ENCODE results near the gene SETBP1. TPM values are rescaled to one million over a fixed set of nuclear protein-coding genes. Genes with fewer than 3 reads are reported as not detected.

Gene SETBP1
- total and polyA plus RNA-seq, 2 of the 4 experiments (the other 2 are of a cell fraction) = 0.19 to 0.36 TPM

DNA sequence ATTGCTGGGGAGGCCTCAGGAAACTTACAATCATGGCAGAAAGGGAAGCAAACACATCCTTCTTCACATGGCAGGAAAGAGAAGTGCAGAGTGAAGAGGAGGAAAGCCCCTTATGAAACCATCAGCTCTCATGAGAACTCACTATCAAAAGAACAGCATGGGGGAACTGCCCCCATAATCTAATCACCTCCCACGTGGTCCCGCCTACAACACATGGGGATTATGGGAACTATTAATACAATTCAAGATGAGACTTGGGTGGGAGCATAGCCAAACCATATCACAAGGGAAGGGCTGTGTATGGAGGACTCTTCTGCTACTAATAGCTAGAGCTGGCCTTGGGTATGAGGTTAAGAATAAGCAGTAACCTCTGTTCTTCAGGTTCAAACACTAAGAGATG, 8.8 kb upstream of the SETBP1 start:
- dilution Hi-C loops (cut with HindIII; ENCODE audit: low sequenced_read_pairs, unreplicated experiment) = no loop called here
- Histone ChIP-seq H3K9me3 (ENCODE audit: control insufficient read depth, insufficient read depth, low read length) (no peaks in the 10 kb centered on the region), H3K18ac (ENCODE audit: low read depth, low read length) (no peak overlapping the region), H3K27me3 (ENCODE audit: control insufficient read depth, insufficient read depth, low read length) (peaks cover 7% of the 10 kb centered on the region), H4K5ac (ENCODE audit: low read depth, low read length) (no peak overlapping the region), H3K4ac (ENCODE audit: low read depth, low read length) (no peak overlapping the region), H2BK5ac (ENCODE audit: low read depth, low read length, poor library complexity, severe bottlenecking) (no peak overlapping the region), H2AFZ (replicated peaks; ENCODE audit: low read length, poor library complexity) (no peak overlapping the region), H3K9ac (ENCODE audit: low read depth, low read length) (no peak overlapping the region), H2BK15ac (ENCODE audit: low read depth, low read length) (no peak overlapping the region), H2AK5ac (ENCODE audit: low read depth, low read length) (no peak overlapping the region), H3K9me1 (ENCODE audit: insufficient read depth, low read length) (no peaks in the 10 kb centered on the region), H2AK9ac (replicated peaks; ENCODE audit: low read depth, low read length, poor library complexity) (no peak overlapping the region), H2BK120ac (ENCODE audit: low read depth, low read length) (no peak overlapping the region), H3K4me2 (ENCODE audit: low read depth, low read length) (no peak overlapping the region), H3K14ac (replicated peaks; ENCODE audit: low read depth, low read length) (no peak overlapping the region), H3K4me3 (ENCODE audit: insufficient read depth, low read depth, low read length) (no peak overlapping the region), H3K4me1 (ENCODE audit: control insufficient read depth, insufficient read depth, low read length) (no peaks in the 10 kb centered on the region), H3K27ac (ENCODE audit: insufficient read depth, low read length) (no peak overlapping the region), H3K36me3 (ENCODE audit: control insufficient read depth, insufficient read depth, low read length) (no peaks in the 10 kb centered on the region), H2BK20ac (ENCODE audit: low read depth, low read length) (no peak overlapping the region), H3K23ac (ENCODE audit: low read depth, low read length) (no peak overlapping the region), H3K79me1 (ENCODE audit: low read depth in 1 of 2, low read length in 2 of 2) (no peaks in the 10 kb centered on the region), H4K8ac (ENCODE audit: low read depth in 2 of 2, low read length in 2 of 2) (no peak overlapping the region), H4K91ac (ENCODE audit: insufficient read depth, low read depth, low read length) (no peak overlapping the region), H4K20me1 (ENCODE audit: insufficient read depth, low read length) (no peaks in the 10 kb centered on the region), H3K56ac (ENCODE audit: extremely low read depth, insufficient read depth, low read length) (no peak overlapping the region)
- TF ChIP-seq CHD1 (IDR thresholded peaks at IDR 0.05; ENCODE audit: low read depth, low read length) = no peak
- TF ChIP-seq RAD21 (IDR thresholded peaks at IDR 0.05; ENCODE audit: low read length) = no peak
- TF ChIP-seq MAZ (IDR thresholded peaks at IDR 0.05; ENCODE audit: borderline replicate concordance, low read depth, low read length) = no peak
- no peak for TF ChIP-seq RFX5 (IDR thresholded peaks at IDR 0.05; ENCODE audit: low read depth, low read length)
- no peak for TF ChIP-seq BHLHE40 (IDR thresholded peaks at IDR 0.05; ENCODE audit: low read depth, low read length)
- intact Hi-C loops (cut with micrococcal nuclease) = loop anchor here (10.0 kb wide), 1 partner anchor 1047 kb away; no protein-coding TSS in a partner anchor
- no peak for ATAC-seq (ENCODE audit: low read depth)
- no peak for DNase-seq
- ChIA-PET POLR2A (ENCODE audit: unreplicated experiment) (no interaction called here), CTCF (interaction anchor here (1.1 kb wide), 1 partner anchor 541 kb away, joined by 5 read pairs; no protein-coding TSS in a partner anchor)
- WGBS, 2 experiments (ENCODE audit: extremely low coverage in 2 of 2, insufficient read length in 1 of 2) = no CpG with 5 or more reads among the region's 2 CpGs
- no TSS peak for BruUV-seq (replicated peaks)
- in situ Hi-C loops (cut with MboI; ENCODE audit: low sequenced_read_pairs) = loop anchor here (10.0 kb wide), 1 partner anchor 543 kb away; no protein-coding TSS in a partner anchor

Data from IMR-90 (cell line).